Upper lobe of left lung (tissue), 4 donors: ENCODE measurements around the gene R3HDM1.

Experiments
- POLR2A ChIP-seq, 4 donors: fragments of 450-650 bp; IDR thresholded peaks; one replicate each; pipeline ENCODE4 v1.5.1; 2016 to 2017; ENCODE audit warnings: antibody characterized with exemption in 4 of 4, mild to moderate bottlenecking in 2 of 4
- TF ChIP-seq, protein P1 (sequence below), 6 experiments: fragments of 450-650 bp in 4 of 6; fragments of 200-600 bp in 2 of 6; sonication (generic) in 2 of 6; IDR thresholded peaks; one replicate each; pipeline ENCODE4 v1.5.1; 2016 to 2019; ENCODE audit warnings: antibody characterized with exemption in 6 of 6

DNA sequence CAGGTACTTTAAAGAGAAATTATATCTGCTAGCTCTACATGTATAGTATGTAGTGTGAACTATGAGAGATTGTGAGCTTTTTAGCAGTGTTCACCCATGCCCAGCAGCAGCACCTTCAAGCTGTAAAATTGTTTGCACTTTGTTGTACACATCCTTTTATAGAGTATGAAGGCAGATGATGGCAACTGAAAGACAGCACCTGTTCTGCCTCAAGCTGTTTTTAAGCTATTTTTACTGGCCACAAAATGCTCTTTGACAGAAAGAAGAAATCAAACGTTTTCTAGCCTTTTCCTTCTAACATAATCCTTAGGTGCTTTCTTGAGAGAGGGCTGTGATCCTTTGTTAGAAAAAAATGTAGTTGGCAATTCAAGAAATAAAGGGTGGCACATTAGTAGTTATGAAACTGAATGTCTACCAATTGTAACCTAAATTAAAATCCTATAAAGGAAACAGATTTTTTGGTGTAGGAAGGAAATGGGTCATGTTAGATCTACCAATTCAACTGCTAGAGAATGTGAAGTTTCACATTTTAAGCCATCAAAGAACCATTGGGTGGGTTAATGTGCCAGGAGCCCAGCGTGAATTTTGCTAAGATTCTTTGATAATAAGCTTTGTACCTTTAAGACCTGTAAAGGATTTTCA, 59.5 kb downstream of the R3HDM1 start:
- TF ChIP-seq, protein P1, sequence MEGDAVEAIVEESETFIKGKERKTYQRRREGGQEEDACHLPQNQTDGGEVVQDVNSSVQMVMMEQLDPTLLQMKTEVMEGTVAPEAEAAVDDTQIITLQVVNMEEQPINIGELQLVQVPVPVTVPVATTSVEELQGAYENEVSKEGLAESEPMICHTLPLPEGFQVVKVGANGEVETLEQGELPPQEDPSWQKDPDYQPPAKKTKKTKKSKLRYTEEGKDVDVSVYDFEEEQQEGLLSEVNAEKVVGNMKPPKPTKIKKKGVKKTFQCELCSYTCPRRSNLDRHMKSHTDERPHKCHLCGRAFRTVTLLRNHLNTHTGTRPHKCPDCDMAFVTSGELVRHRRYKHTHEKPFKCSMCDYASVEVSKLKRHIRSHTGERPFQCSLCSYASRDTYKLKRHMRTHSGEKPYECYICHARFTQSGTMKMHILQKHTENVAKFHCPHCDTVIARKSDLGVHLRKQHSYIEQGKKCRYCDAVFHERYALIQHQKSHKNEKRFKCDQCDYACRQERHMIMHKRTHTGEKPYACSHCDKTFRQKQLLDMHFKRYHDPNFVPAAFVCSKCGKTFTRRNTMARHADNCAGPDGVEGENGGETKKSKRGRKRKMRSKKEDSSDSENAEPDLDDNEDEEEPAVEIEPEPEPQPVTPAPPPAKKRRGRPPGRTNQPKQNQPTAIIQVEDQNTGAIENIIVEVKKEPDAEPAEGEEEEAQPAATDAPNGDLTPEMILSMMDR (IDR thresholded peaks at IDR 0.05), result no peak
- no peak for TF ChIP-seq POLR2A (IDR thresholded peaks at IDR 0.05)
